HepG2 (cell line): Measurements from ENCODE around the gene SGMS1. TPM values are rescaled to one million over a fixed set of nuclear protein-coding genes. Genes with fewer than 3 reads are reported as not detected.
A peak's percentile ranks its signal among the peaks of the same experiment; 100 is the strongest.

Source experiments
- CEBPG ChIP-seq: IDR thresholded peaks from 2 replicates; pipeline ENCODE4 v1.6.1; 2016
- FOXP1 ChIP-seq, 2 experiments: fragments of 450-650 bp in 1 of 2; IDR thresholded peaks; 2 replicates each; pipeline ENCODE4 v1.6.1; 2017 to 2018; ENCODE audit warnings: antibody characterized with exemption in 1 of 2
- KDM2A ChIP-seq: sonication (generic); formaldehyde crosslinking; IDR thresholded peaks from 2 replicates; pipeline ENCODE4 v1.4.0; 2020; ENCODE audit warnings: low read depth, missing genetic modification reagents, borderline replicate concordance
- NCOR1 ChIP-seq: fragments of 200-600 bp; sonication (generic); IDR thresholded peaks from 2 replicates; pipeline ENCODE4 v1.7.0; 2017; ENCODE audit warnings: antibody characterized with exemption, low read length, borderline replicate concordance
- ZFP90 ChIP-seq: sonication (generic); formaldehyde crosslinking; IDR thresholded peaks from 2 replicates; pipeline ENCODE4 v1.8.0; 2022; ENCODE audit warnings: missing genetic modification reagents, mild to moderate bottlenecking, inconsistent platforms, borderline replicate concordance
- ZNF383 ChIP-seq: sonication (generic); formaldehyde crosslinking; IDR thresholded peaks from 2 replicates; pipeline ENCODE4 v1.4.0; 2020; ENCODE audit warnings: missing genetic modification reagents, mild to moderate bottlenecking, borderline replicate concordance
- ZNF432 ChIP-seq: sonication (generic); formaldehyde crosslinking; IDR thresholded peaks from 2 replicates; pipeline ENCODE4 v1.5.0; 2020; ENCODE audit warnings: missing genetic modification reagents, mild to moderate bottlenecking, borderline replicate concordance
- ZNF7 ChIP-seq: IDR thresholded peaks from 2 replicates; pipeline ENCODE4 v1.6.1; 2016; ENCODE audit warnings: missing biosample characterization, missing genetic modification reagents
- polyA plus RNA-seq, 8 experiments: library from polyadenylated mRNA; depleted of rRNA in 3 of 8; stranded (reverse) in 7 of 8; unstranded in 1 of 8; fragments of >200 nt; fragmentation: Illumina TruSeq in 4 of 8; extraction: Trizol in 4 of 8; gene quantifications; 2 replicates each; pipeline versions ENCODE4 v1.2.1 to v1.2.3, GENCODE V29; 2011 to 2016; ENCODE audit warnings: low read depth in 4 of 8, missing spikeins in 1 of 8, mixed read lengths in 1 of 8; ENCODE audit not compliant: insufficient read depth in 1 of 8
- total RNA-seq, 5 experiments: library from RNA; depleted of rRNA; stranded (reverse); fragments of >200 nt; fragmentation: Illumina TruSeq; extraction: Trizol; gene quantifications; 2 replicates each; pipeline ENCODE4 v1.2.3, GENCODE V29; 2016; ENCODE audit warnings: low read depth in 1 of 5
- TF ChIP-seq, protein P1 (sequence below): sonication (generic); formaldehyde crosslinking; IDR thresholded peaks from 2 replicates; pipeline ENCODE4 v1.5.1; 2020; ENCODE audit warnings: mild to moderate bottlenecking, moderate library complexity, missing genetic modification reagents
- TF ChIP-seq, protein P2 (sequence below): sonication (generic); formaldehyde crosslinking; IDR thresholded peaks from 2 replicates; pipeline ENCODE4 v1.4.0; 2020; ENCODE audit warnings: missing genetic modification reagents, borderline replicate concordance
- TF ChIP-seq, protein P3 (sequence below): sonication (generic); formaldehyde crosslinking; IDR thresholded peaks from 2 replicates; pipeline ENCODE4 v1.4.0; 2020; ENCODE audit warnings: low read depth, missing genetic modification reagents

Gene SGMS1
- total and polyA plus RNA-seq, 2 of the 13 experiments (the other 11 are each of a cell fraction or from before 2014, with no cell fraction given): 6.5 to 15.1 TPM

DNA sequence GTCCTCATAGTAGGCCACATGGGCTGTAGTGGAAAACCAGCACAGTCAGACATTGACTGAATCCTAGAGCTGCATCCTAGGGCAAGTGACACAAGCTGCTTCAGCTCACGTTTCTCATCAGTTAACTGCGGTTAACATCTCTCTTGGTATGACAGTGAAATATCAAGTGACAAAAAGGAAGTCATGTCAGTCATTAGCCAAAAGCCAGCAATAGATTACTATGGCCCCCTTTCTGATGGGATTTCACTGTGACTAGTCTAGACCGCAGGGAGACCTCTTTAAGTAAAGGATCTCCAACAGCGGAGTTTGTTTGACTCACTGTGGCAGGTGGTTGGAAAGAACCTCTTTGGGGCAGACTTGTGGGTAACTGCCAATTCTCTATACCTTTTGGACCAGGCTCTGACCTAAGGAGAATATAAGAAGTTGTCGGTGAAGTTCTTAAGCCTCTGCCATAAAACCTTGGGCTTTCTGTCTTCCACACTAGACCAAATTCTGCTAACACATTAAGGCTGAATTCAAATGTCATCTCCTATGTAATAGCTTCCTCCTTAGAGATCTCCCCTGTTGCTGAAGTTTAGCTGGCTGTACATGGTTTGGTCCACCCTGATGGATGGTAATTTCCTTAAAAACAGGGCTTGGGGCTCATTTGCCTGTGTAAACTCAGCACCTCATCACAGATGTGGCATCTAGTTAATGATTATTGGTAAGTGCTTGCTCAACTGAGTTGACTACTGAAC lies 115.3 kb downstream of the SGMS1 start (continued):
- TF ChIP-seq ZNF383 (CRISPR knock-in tag) (no peak), ZNF432 (CRISPR knock-in tag) (no peak), ZNF7 (CRISPR knock-in tag) (no peak), NCOR1 (no peak), ZFP90 (CRISPR knock-in tag) (no peak), KDM2A (CRISPR knock-in tag) (no peak), CEBPG (0 out of 2 replicates have a peak, but pooled peaks have one; percentile 21), FOXP1 (IDR thresholded peaks at IDR 0.05) (no peak), FOXP1 (CRISPR knock-in tag; IDR thresholded peaks at IDR 0.05) (no peak)
- TF ChIP-seq, protein P1, sequence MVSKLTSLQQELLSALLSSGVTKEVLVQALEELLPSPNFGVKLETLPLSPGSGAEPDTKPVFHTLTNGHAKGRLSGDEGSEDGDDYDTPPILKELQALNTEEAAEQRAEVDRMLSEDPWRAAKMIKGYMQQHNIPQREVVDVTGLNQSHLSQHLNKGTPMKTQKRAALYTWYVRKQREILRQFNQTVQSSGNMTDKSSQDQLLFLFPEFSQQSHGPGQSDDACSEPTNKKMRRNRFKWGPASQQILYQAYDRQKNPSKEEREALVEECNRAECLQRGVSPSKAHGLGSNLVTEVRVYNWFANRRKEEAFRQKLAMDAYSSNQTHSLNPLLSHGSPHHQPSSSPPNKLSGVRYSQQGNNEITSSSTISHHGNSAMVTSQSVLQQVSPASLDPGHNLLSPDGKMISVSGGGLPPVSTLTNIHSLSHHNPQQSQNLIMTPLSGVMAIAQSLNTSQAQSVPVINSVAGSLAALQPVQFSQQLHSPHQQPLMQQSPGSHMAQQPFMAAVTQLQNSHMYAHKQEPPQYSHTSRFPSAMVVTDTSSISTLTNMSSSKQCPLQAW (CRISPR knock-in tag): peak; percentile 55; the same call in 1 of the 2 replicates
- TF ChIP-seq, protein P2, sequence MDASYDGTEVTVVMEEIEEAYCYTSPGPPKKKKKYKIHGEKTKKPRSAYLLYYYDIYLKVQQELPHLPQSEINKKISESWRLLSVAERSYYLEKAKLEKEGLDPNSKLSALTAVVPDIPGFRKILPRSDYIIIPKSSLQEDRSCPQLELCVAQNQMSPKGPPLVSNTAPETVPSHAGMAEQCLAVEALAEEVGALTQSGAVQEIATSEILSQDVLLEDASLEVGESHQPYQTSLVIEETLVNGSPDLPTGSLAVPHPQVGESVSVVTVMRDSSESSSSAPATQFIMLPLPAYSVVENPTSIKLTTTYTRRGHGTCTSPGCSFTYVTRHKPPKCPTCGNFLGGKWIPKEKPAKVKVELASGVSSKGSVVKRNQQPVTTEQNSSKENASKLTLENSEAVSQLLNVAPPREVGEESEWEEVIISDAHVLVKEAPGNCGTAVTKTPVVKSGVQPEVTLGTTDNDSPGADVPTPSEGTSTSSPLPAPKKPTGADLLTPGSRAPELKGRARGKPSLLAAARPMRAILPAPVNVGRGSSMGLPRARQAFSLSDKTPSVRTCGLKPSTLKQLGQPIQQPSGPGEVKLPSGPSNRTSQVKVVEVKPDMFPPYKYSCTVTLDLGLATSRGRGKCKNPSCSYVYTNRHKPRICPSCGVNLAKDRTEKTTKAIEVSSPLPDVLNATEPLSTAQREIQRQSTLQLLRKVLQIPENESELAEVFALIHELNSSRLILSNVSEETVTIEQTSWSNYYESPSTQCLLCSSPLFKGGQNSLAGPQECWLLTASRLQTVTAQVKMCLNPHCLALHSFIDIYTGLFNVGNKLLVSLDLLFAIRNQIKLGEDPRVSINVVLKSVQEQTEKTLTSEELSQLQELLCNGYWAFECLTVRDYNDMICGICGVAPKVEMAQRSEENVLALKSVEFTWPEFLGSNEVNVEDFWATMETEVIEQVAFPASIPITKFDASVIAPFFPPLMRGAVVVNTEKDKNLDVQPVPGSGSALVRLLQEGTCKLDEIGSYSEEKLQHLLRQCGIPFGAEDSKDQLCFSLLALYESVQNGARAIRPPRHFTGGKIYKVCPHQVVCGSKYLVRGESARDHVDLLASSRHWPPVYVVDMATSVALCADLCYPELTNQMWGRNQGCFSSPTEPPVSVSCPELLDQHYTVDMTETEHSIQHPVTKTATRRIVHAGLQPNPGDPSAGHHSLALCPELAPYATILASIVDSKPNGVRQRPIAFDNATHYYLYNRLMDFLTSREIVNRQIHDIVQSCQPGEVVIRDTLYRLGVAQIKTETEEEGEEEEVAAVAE (CRISPR knock-in tag): no peak
- TF ChIP-seq, protein P3, sequence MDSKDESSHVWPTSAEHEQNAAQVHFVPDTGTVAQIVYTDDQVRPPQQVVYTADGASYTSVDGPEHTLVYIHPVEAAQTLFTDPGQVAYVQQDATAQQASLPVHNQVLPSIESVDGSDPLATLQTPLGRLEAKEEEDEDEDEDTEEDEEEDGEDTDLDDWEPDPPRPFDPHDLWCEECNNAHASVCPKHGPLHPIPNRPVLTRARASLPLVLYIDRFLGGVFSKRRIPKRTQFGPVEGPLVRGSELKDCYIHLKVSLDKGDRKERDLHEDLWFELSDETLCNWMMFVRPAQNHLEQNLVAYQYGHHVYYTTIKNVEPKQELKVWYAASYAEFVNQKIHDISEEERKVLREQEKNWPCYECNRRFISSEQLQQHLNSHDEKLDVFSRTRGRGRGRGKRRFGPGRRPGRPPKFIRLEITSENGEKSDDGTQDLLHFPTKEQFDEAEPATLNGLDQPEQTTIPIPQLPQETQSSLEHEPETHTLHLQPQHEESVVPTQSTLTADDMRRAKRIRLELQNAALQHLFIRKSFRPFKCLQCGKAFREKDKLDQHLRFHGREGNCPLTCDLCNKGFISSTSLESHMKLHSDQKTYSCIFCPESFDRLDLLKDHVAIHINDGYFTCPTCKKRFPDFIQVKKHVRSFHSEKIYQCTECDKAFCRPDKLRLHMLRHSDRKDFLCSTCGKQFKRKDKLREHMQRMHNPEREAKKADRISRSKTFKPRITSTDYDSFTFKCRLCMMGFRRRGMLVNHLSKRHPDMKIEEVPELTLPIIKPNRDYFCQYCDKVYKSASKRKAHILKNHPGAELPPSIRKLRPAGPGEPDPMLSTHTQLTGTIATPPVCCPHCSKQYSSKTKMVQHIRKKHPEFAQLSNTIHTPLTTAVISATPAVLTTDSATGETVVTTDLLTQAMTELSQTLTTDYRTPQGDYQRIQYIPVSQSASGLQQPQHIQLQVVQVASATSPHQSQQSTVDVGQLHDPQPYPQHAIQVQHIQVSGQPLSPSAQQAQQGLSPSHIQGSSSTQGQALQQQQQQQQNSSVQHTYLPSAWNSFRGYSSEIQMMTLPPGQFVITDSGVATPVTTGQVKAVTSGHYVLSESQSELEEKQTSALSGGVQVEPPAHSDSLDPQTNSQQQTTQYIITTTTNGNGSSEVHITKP (CRISPR knock-in tag): peak; percentile 87
- TF ChIP-seq, all 625 proteins: peak for 10
